Neural progenitor cell (in vitro differentiated cells): ENCODE data around the gene SPTBN4. TPM values are rescaled to one million over a fixed set of nuclear protein-coding genes. Genes with fewer than 3 reads are reported as not detected.
A peak's percentile ranks its signal among the peaks of the same experiment; 100 is the strongest.

Experiments
- DNase-seq: peaks from one replicate; pipeline ENCODE4 v3.0.0-alpha.2; 2016; ENCODE audit warnings: low spot score
- H2AFZ ChIP-seq: fragments of 200-600 bp; sonication (generic); replicated peaks from 2 replicates; pipeline ENCODE4 v1.6.1; 2016; ENCODE audit warnings: antibody characterized with exemption
- H3F3A ChIP-seq: fragments of 200-600 bp; sonication (generic); 2 replicates; pipeline ENCODE4 v1.6.1; 2016; ENCODE audit warnings: antibody characterized with exemption, low read depth
- H3K27ac ChIP-seq: fragments of 200-600 bp; sonication (generic); 2 replicates; pipeline ENCODE4 v1.5.1; 2016; ENCODE audit warnings: mild to moderate bottlenecking
- H3K27me3 ChIP-seq: fragments of 200-600 bp; sonication (generic); 2 replicates; pipeline ENCODE4 v1.6.1; 2016; ENCODE audit warnings: mild to moderate bottlenecking, moderate library complexity
- H3K36me3 ChIP-seq: fragments of 200-600 bp; sonication (generic); 2 replicates; pipeline ENCODE4 v1.5.1; 2016
- H3K4me1 ChIP-seq: fragments of 200-600 bp; sonication (generic); 2 replicates; pipeline ENCODE4 v1.6.1; 2016; ENCODE audit warnings: mixed run types
- H3K4me2 ChIP-seq: fragments of 200-600 bp; sonication (generic); 2 replicates; pipeline ENCODE4 v1.6.1; 2016
- H3K4me3 ChIP-seq: fragments of 200-600 bp; sonication (generic); 2 replicates; pipeline ENCODE4 v1.5.1; 2016
- H3K79me2 ChIP-seq: fragments of 200-600 bp; sonication (generic); 2 replicates; pipeline ENCODE4 v1.6.1; 2016; ENCODE audit warnings: low read depth
- H3K9ac ChIP-seq: fragments of 200-600 bp; sonication (generic); 2 replicates; pipeline ENCODE4 v1.6.1; 2016
- H3K9me3 ChIP-seq: fragments of 200-600 bp; sonication (generic); 2 replicates; pipeline ENCODE4 v1.5.1; 2016; ENCODE audit warnings: low read depth
- H4K20me1 ChIP-seq: fragments of 200-600 bp; sonication (generic); 2 replicates; pipeline ENCODE4 v1.6.1; 2016; ENCODE audit warnings: low read depth
- H3K27ac Mint-ChIP-seq: 3 replicates; pipeline ENCODE4 v1.8.0; 2021; ENCODE audit warnings: mixed read lengths
- H3K27me3 Mint-ChIP-seq: 2 replicates; pipeline ENCODE4 v1.8.0; 2022; ENCODE audit warnings: low read depth, mild to moderate bottlenecking, inconsistent platforms, moderate library complexity, mixed read lengths; ENCODE audit not compliant: insufficient read depth
- H3K36me3 Mint-ChIP-seq: 3 replicates; pipeline ENCODE4 v1.8.0; 2021; ENCODE audit warnings: mixed read lengths
- H3K4me1 Mint-ChIP-seq: 3 replicates; pipeline ENCODE4 v1.8.0; 2021; ENCODE audit warnings: mixed read lengths
- H3K4me3 Mint-ChIP-seq: 3 replicates; pipeline ENCODE4 v1.8.0; 2021; ENCODE audit warnings: mild to moderate bottlenecking, moderate library complexity, mixed read lengths
- H3K9me3 Mint-ChIP-seq: 3 replicates; pipeline ENCODE4 v1.8.0; 2020; ENCODE audit warnings: mixed read lengths
- CTCF ChIP-seq: fragments of 200-600 bp; sonication (generic); IDR thresholded peaks from 2 replicates; pipeline ENCODE4 v1.5.1; 2017; ENCODE audit warnings: antibody characterized with exemption, mild to moderate bottlenecking
- EZH2 ChIP-seq: fragments of 200-600 bp; sonication (generic); IDR thresholded peaks from 2 replicates; pipeline ENCODE4 v1.6.1; 2017; ENCODE audit warnings: antibody characterized with exemption, mild to moderate bottlenecking, moderate library complexity
- EZH2phosphoT487 ChIP-seq: fragments of 200-600 bp; sonication (generic); IDR thresholded peaks from 2 replicates; pipeline ENCODE4 v1.6.1; 2017; ENCODE audit warnings: antibody characterized with exemption
- total RNA-seq: library from RNA; depleted of rRNA; stranded (reverse); fragments of >200 nt; gene quantifications from 2 replicates; pipeline ENCODE4 v1.2.3, GENCODE V29; 2015; ENCODE audit warnings: low replicate concordance

Gene SPTBN4
- total RNA-seq, 1 donor from 2014 or later, result 2.5 TPM

GRCh38 chr19:40599331-40599901 lies 132.6 kb downstream of the SPTBN4 start:
- Histone ChIP-seq H2AFZ (no peak overlapping the region), H3K9me3 (no peaks in the 10 kb centered on the region), H4K20me1 (peaks cover 24% of the 10 kb centered on the region), H3K9ac (no peak overlapping the region), H3K4me1 (peaks cover 47% of the 10 kb centered on the region), H3K4me2 (peak overlapping the region; percentile 68), H3K27me3 (peaks cover 67% of the 10 kb centered on the region), H3K27ac (no peak overlapping the region), H3F3A (peaks cover 65% of the 10 kb centered on the region), H3K79me2 (no peaks in the 10 kb centered on the region), H3K36me3 (no peaks in the 10 kb centered on the region), H3K4me3 (peak overlapping the region; percentile 26)
- no peaks in the 10 kb centered on the region for H3K9me3 Mint-ChIP-seq
- peaks cover 20% of the 10 kb centered on the region for H3K27me3 Mint-ChIP-seq
- H3K4me3 Mint-ChIP-seq, result peak overlapping the region; percentile 97
- H3K4me1 Mint-ChIP-seq, result peaks cover 53% of the 10 kb centered on the region
- peaks cover 4% of the 10 kb centered on the region for H3K36me3 Mint-ChIP-seq
- no peak overlapping the region for H3K27ac Mint-ChIP-seq
- peak; percentile 28 for DNase-seq
- TF ChIP-seq EZH2phosphoT487 (no peak), EZH2 (no peak), CTCF (no peak)

DNA sequence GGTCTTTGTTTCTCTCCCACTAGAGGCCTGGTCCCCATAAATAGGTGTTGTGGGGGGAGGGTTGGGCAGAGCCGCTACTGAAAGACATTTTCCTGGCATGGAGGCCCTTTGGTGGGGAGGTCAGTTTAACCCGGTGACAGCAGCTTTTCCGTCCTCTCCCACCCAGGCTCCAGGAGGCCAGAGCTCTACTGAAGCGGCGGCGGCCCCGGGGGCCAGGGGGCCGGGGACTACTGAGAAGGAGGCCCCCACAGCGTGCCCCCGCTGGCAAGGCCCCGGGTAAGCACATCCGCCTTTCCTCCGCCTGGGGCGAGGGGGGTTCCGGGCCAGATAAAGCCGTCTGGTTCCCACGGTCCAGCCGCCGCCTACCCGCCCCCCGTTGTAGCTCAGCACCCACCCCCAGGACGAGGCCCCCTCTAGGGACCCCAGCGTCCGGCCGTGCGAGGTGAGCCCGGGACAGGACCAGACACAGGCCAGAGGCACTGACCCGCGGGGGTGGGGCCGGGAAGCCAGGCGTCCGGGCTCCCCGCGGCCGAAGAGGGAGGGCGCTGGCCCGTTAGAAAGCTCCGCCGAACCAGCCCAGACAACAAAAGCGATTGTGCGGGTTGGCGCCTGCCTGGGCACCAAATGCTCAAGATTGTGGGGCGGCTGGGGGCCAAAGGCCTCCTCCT lies 133.2 kb downstream of the SPTBN4 start:
- peak; percentile 23 for DNase-seq
- H3K4me3 ChIP-seq, result peak overlapping the region; percentile 26

GRCh38 chr19:40600570-40601133 lies 133.9 kb downstream of the SPTBN4 start:
- peak overlapping the region; percentile 90 for H3K4me2 ChIP-seq
- Mint-ChIP-seq H3K9me3 (no peaks in the 10 kb centered on the region), H3K36me3 (peaks cover 4% of the 10 kb centered on the region), H3K4me1 (peaks cover 51% of the 10 kb centered on the region), H3K4me3 (peak overlapping the region; percentile 81), H3K27ac (no peak overlapping the region), H3K27me3 (peaks cover 18% of the 10 kb centered on the region)
- no peak overlapping the region for H3K9ac ChIP-seq
- H3F3A ChIP-seq, result peaks cover 77% of the 10 kb centered on the region
- no peaks in the 10 kb centered on the region for H3K79me2 ChIP-seq
- H3K36me3 ChIP-seq, result no peaks in the 10 kb centered on the region
- H4K20me1 ChIP-seq, result peaks cover 36% of the 10 kb centered on the region
- DNase-seq, result peak; percentile 22
- H3K9me3 ChIP-seq, result no peaks in the 10 kb centered on the region
- peak overlapping the region; percentile 51 for H3K4me3 ChIP-seq
- H2AFZ ChIP-seq, result no peak overlapping the region
- no peak for TF ChIP-seq EZH2
- TF ChIP-seq CTCF, result no peak
- TF ChIP-seq EZH2phosphoT487, result no peak
- no peak overlapping the region for H3K27ac ChIP-seq
- H3K4me1 ChIP-seq, result peaks cover 45% of the 10 kb centered on the region
- H3K27me3 ChIP-seq, result peaks cover 79% of the 10 kb centered on the region

More for the DNA sequence above, 133.2 kb downstream of the SPTBN4 start:
- H3K4me1 ChIP-seq, result peaks cover 43% of the 10 kb centered on the region
- peaks cover 18% of the 10 kb centered on the region for H3K27me3 Mint-ChIP-seq
- peak; percentile 29 for TF ChIP-seq EZH2phosphoT487
- TF ChIP-seq CTCF, result no peak
- no peak for TF ChIP-seq EZH2
- peak overlapping the region; percentile 81 for H3K4me3 Mint-ChIP-seq
- no peaks in the 10 kb centered on the region for H3K9me3 ChIP-seq
- H3K9ac ChIP-seq, result no peak overlapping the region
- H3F3A ChIP-seq, result peaks cover 71% of the 10 kb centered on the region
- peaks cover 4% of the 10 kb centered on the region for H3K36me3 Mint-ChIP-seq
- no peaks in the 10 kb centered on the region for H3K9me3 Mint-ChIP-seq
- no peaks in the 10 kb centered on the region for H3K36me3 ChIP-seq
- H3K27ac ChIP-seq, result no peak overlapping the region
- peaks cover 73% of the 10 kb centered on the region for H3K27me3 ChIP-seq
- H3K4me1 Mint-ChIP-seq, result peaks cover 48% of the 10 kb centered on the region
- peak overlapping the region; percentile 68 for H3K4me2 ChIP-seq
- H4K20me1 ChIP-seq, result peaks cover 30% of the 10 kb centered on the region
- no peaks in the 10 kb centered on the region for H3K79me2 ChIP-seq
- no peak overlapping the region for H2AFZ ChIP-seq
- H3K27ac Mint-ChIP-seq, result no peak overlapping the region
